ENCODE measurements around the gene RXRA.

The RXRA gene

DNA sequence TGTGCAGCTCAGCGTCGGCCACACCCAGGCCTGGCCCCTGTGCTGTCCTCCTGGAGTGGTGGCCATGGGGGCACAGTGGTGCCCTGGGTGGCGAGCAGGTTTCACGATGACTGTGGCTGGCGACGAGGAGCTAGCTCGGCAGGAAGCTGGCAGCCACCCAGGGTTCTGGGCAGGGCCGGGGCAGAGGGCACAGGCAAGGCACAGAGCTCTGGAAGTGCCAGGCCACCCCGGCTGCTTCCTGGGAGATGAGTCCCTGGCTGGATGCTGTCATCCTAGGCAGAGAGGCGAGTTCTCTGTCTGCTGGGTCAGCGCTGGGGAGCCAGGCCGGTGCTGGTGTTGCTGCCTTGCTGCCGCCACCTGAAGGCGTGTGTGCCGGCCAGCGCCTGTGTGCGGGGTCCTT, 51.7 kb downstream of the RXRA start:
- Histone ChIP-seq H3K4me2 (ENCODE audit: low read length) (peak overlapping the region; percentile 46), H3K4me3 (ENCODE audit: low read depth, low read length) (no peak overlapping the region), H3K9ac (no peak overlapping the region), H3K36me3 (ENCODE audit: control insufficient read depth, insufficient read depth, low read length) (no peaks in the 10 kb centered on the region), H2AFZ (no peak overlapping the region), H3K4me1 (peaks cover 71% of the 10 kb centered on the region), H3K79me2 (peaks cover 67% of the 10 kb centered on the region), H3K27me3 (ENCODE audit: control insufficient read depth, insufficient read depth, low read length) (no peaks in the 10 kb centered on the region), H3K9me3 (ENCODE audit: control insufficient read depth, low read length) (no peaks in the 10 kb centered on the region), H3K27ac (peak overlapping the region; percentile 96)
- TF ChIP-seq, protein P1, sequence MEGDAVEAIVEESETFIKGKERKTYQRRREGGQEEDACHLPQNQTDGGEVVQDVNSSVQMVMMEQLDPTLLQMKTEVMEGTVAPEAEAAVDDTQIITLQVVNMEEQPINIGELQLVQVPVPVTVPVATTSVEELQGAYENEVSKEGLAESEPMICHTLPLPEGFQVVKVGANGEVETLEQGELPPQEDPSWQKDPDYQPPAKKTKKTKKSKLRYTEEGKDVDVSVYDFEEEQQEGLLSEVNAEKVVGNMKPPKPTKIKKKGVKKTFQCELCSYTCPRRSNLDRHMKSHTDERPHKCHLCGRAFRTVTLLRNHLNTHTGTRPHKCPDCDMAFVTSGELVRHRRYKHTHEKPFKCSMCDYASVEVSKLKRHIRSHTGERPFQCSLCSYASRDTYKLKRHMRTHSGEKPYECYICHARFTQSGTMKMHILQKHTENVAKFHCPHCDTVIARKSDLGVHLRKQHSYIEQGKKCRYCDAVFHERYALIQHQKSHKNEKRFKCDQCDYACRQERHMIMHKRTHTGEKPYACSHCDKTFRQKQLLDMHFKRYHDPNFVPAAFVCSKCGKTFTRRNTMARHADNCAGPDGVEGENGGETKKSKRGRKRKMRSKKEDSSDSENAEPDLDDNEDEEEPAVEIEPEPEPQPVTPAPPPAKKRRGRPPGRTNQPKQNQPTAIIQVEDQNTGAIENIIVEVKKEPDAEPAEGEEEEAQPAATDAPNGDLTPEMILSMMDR (IDR thresholded peaks at IDR 0.05) = no peak

DNA sequence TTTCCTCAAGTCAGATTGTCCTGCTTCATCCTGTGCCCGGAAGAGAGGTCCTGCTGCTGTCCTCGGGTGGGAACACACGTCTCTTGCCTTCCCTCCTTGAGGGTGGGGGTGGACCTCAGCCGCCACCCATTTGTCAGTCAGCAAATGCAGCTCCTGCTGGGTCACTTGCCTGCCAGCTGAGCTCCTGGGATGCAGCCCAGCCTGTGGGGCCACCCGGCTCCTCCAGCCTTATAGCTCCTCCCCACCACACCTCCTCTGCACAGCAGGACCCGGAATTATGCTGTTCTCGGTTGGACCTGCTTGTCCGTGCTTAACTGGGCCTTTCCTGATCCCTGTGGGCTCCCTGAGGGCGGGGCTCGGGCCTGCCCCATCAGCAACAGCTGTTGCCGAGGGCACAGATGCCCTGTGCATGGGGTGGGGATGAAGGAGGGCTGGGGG, 52.7 kb downstream of the RXRA start:
- Histone ChIP-seq H3K79me2 (peaks cover 69% of the 10 kb centered on the region), H3K4me2 (ENCODE audit: low read length) (peak overlapping the region; percentile 34), H3K36me3 (ENCODE audit: control insufficient read depth, insufficient read depth, low read length) (no peaks in the 10 kb centered on the region), H3K9ac (no peak overlapping the region), H3K4me1 (peaks cover 69% of the 10 kb centered on the region), H2AFZ (no peak overlapping the region), H3K27me3 (ENCODE audit: control insufficient read depth, insufficient read depth, low read length) (no peaks in the 10 kb centered on the region), H3K27ac (peak overlapping the region; percentile 96), H3K9me3 (ENCODE audit: control insufficient read depth, low read length) (no peaks in the 10 kb centered on the region), H3K4me3 (ENCODE audit: low read depth, low read length) (no peak overlapping the region)
- TF ChIP-seq, protein P1 (IDR thresholded peaks at IDR 0.05) = no peak

DNA sequence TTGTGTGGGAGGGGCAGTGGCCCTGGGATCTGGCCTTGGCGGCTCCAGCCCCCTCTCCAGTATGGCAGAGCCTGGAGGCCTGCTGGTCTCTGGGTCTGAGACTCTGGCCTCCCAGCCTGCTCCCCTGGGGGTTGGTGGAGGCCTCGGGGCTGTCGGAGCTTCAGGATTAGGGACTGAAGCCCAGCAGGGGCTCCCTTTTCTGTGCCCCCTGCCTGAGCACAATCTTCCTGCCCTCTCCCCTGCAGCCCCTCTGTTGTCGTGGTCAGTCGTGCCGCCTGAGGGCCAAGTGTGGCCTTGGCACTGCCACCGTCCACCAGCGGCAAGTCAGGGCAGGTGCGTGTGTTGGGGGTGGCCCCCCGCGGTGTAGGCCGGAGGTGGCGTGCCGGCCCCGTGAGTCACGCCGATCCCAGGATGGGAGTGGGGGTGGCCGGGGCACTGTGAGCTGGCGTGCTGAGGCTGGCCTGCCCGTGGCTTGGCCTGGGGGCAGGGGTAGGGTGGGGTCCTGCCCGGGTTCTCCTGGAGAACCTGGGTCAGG, 53.6 kb downstream of the RXRA start:
- no peaks in the 10 kb centered on the region for H3K36me3 ChIP-seq (ENCODE audit: control insufficient read depth, insufficient read depth, low read length)
- H3K4me3 ChIP-seq (ENCODE audit: low read depth, low read length) = no peak overlapping the region
- no peaks in the 10 kb centered on the region for H3K27me3 ChIP-seq (ENCODE audit: control insufficient read depth, insufficient read depth, low read length)
- TF ChIP-seq, protein P1 (IDR thresholded peaks at IDR 0.05) = no peak
- H3K9me3 ChIP-seq (ENCODE audit: control insufficient read depth, low read length) = no peaks in the 10 kb centered on the region
- peaks cover 59% of the 10 kb centered on the region for H3K4me1 ChIP-seq
- H2AFZ ChIP-seq = no peak overlapping the region
- H3K79me2 ChIP-seq = peaks cover 72% of the 10 kb centered on the region
- no peak overlapping the region for H3K27ac ChIP-seq
- H3K9ac ChIP-seq = no peak overlapping the region
- no peak overlapping the region for H3K4me2 ChIP-seq (ENCODE audit: low read length)

DNA sequence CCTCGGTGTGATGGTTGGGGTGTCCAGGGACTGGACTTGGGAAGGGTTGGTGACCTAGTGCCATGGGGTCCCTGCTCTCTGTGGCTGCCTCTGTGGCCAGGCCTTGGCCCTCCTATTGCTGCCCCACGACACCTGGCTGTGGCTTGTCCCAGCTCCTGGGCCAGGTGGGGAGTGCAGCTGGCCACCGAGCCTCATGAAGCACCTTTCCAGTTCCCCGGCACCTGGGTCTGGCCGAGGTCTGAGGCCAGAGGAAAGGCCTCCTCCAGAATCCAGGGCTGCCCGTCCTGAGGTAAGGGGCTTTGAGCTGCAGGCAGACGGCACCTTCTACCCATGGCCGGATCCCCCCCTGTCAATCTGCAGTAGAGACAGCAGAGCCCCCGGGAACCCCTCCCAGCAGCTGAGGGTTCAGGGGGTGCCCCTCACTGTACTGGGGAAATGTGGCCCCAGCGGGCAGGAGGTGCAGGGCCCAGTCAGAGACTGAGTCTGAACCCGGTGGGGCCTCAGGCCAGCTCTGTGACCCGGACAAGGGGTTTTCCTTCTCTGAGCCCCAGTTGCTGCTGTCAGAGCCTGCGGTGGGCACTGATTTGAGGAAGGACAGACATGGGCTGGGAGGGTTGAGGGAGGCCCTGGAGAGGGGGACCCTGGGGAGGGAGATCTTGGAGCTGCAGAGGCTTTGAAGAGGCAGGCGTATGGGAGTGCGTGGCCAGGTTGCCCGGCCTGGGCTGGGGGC, 54.5 kb downstream of the RXRA start:
- no peak overlapping the region for H3K4me2 ChIP-seq (ENCODE audit: low read length)
- H2AFZ ChIP-seq = no peak overlapping the region
- H3K36me3 ChIP-seq (ENCODE audit: control insufficient read depth, insufficient read depth, low read length) = no peaks in the 10 kb centered on the region
- peaks cover 80% of the 10 kb centered on the region for H3K79me2 ChIP-seq
- H3K27ac ChIP-seq = no peak overlapping the region
- H3K9me3 ChIP-seq (ENCODE audit: control insufficient read depth, low read length) = no peaks in the 10 kb centered on the region
- peaks cover 53% of the 10 kb centered on the region for H3K4me1 ChIP-seq
- no peak overlapping the region for H3K4me3 ChIP-seq (ENCODE audit: low read depth, low read length)
- H3K27me3 ChIP-seq (ENCODE audit: control insufficient read depth, insufficient read depth, low read length) = no peaks in the 10 kb centered on the region
- no peak overlapping the region for H3K9ac ChIP-seq
- TF ChIP-seq, protein P1 (IDR thresholded peaks at IDR 0.05) = no peak

DNA sequence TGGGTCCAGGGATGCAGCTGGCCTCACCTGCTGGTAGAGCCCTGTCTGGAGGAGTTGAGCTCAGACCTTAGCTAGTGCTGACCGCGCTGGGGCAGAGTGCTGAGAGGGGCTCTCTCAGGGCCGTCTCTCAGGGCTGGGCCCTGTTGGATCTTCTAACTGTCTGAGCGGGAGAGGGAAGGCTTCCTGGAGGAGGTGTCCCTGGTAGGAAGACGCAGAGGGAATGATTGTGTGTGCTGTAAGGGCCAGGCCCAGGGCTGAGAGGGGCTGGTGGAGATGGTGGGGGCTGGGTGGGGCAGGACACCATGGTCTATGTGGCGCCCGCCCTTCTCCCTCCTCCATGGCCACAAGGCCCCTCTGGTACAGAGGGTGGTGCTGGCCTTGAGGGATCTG, 55.0 kb downstream of the RXRA start:
- no peaks in the 10 kb centered on the region for H3K9me3 ChIP-seq (ENCODE audit: control insufficient read depth, low read length)
- no peak overlapping the region for H3K4me3 ChIP-seq (ENCODE audit: low read depth, low read length)
- H3K4me2 ChIP-seq (ENCODE audit: low read length) = no peak overlapping the region
- no peaks in the 10 kb centered on the region for H3K36me3 ChIP-seq (ENCODE audit: control insufficient read depth, insufficient read depth, low read length)
- no peak overlapping the region for H3K9ac ChIP-seq
- TF ChIP-seq, protein P1 (IDR thresholded peaks at IDR 0.05) = no peak
- no peak overlapping the region for H3K27ac ChIP-seq
- H3K27me3 ChIP-seq (ENCODE audit: control insufficient read depth, insufficient read depth, low read length) = no peaks in the 10 kb centered on the region
- H3K79me2 ChIP-seq = peaks cover 85% of the 10 kb centered on the region
- H2AFZ ChIP-seq = no peak overlapping the region
- H3K4me1 ChIP-seq = peaks cover 49% of the 10 kb centered on the region

All from parathyroid adenoma (tissue), 2 donors.